Measurements from ENCODE around the gene DFFA.
"Not testable (repeated sequence)": the region's sequence is repeated elsewhere in the genome, so short reads cannot be mapped to it uniquely, and the experiment has no call there.

Gene DFFA

DNA sequence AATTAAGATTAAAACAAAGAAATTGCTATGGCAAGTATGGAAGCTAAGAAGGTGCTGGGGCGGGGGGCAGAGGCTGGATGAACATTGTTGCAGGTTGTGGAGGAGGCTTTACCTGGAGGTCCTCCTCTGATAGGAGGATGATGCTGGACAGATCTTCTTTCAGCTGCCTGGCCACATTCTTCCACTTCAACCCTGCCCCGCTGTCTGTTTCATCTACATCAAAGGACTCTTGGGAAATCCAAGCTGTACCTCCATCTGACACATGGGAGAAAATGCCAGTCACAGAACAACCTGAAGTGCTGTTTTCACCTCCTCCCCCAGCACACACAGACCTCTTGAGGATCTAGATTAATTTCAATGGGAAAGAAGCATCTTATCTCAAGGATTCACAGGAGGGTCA lies 5.3 kb downstream of the DFFA start:
- DNase-seq (ENCODE audit: low read depth in 2 of 2), result no peak

- no peak for DNase-seq (ENCODE audit: low read depth in 2 of 2)
Observed at GRCh38 chr1:10459184-10459583, 13.1 kb downstream of the DFFA start.

DNA sequence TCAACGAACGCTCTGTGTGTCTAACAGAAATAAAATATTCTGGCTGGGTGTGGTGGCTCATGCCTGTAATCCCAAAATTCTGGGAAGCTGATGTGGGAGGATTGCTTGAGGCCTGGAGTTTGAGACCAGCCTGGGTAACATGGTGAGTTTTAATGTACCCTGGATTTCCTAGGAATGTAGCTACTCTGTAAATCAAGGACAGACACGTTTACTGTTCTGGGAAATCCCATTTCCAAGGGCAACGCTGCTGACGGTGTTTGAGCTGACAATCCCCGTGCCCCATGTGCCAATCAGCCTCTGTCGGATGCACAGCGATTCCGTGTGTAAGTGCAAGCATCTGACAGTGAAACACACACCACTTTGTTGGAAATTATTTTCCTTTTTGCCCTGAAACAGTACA lies 14.5 kb downstream of the DFFA start:
- no peak for DNase-seq (ENCODE audit: low read depth in 2 of 2)

GRCh38 chr1:10457462-10457861 lies 14.9 kb downstream of the DFFA start:
- not testable (repeated sequence) for DNase-seq (ENCODE audit: low read depth in 2 of 2)

DNA sequence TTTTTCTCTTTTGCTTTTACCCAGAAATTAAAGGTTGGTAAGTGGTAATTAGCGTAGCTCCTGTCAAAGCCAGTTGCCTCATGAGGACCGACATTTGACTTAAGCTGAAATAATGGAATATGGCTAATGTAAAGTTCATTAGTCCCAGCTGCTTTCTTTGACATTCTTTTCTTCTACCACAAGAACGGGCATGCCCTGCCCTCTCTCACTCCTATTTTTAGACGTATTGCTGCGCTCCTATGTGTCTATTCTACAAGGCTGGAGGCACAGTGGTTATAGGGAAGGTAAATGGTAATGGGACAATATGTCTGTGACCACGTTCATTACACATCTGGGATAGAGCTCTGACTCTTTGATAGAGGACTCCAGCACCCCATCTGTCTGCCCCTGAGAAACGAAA lies 15.7 kb downstream of the DFFA start:
- no peak for DNase-seq (ENCODE audit: low read depth in 2 of 2)

DNA sequence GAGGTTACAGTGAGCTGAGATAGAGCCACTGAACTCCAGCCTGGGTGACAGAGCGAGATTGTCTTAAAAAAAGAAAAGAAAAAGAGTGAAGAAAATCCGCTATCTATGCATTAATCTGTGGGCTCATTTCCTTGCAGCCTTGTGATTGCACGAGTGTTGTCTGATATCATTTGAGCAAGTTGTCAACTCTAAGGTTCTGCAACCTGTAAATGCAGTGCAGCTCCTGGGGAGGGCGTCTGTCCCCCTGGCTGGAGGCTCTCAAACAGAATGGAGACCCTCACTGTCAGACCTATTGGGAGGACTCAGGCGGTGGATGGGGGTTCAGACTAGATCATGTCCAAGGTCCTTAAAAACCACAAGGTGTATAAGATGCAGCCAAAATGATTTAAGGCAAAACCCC lies 16.3 kb downstream of the DFFA start:
- no peak for DNase-seq (ENCODE audit: low read depth in 2 of 2)

- no peak for DNase-seq (ENCODE audit: low read depth in 2 of 2)
Observed at GRCh38 chr1:10451287-10451686, 21.0 kb downstream of the DFFA start.

DNA sequence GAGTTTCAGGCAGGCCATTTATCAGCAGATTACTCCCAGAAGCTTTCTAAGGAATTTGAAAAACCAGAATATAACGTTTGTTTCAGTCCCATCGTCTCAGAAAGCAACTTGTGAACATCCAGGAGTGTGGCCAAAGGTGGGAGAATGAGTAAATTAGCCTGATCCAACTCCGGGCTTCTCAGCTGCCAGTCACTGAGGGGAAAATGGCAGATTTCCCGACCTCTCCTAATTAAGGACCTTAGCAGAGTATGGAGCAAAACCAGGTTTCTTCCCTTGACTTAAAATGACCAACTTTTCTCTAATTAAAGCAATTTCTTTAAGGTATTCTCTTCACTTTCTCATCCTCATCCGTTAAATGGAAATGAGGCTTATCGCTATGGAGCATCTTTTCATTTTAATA lies 21.5 kb downstream of the DFFA start:
- DNase-seq (ENCODE audit: low read depth in 2 of 2), result no peak

DNA sequence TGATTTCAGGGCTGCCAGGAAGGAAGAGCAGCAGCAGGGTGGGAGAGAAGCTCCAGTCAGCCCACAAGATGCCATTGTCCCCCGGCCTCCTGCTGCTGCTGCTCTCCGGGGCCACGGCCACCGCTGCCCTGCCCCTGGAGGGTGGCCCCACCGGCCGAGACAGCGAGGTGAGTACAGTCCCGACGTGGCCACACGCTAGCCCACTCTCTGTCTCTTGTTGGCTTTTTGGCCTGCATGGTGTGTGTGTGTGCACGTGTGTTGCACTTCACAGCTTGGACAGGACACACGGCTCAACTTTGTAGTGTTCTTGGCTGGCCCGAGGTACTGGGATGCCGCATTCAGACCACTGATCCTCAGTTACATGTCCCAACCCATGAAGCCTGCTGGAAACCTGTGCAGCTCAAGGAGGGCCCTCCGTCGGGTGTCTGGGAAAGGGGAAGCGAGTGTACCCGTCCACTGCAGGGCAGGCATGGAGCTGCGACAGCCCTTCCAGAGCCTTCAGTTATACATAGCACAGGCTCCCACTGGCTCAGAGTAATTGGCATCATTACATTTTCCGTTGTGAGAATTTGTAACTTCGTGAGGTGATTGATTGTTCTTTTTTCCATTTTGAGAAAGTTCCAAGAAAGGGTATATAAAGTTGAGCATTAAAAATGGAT lies 22.0 kb downstream of the DFFA start:
- DNase-seq (ENCODE audit: low read depth in 2 of 2), result no peak

GRCh38 chr1:10449751-10450150 lies 22.6 kb downstream of the DFFA start, which contains the start of gene CORT:
Gene CORT (plus strand): TSS chr1:10450031. CDS start chr1:10450224, 193 bp downstream.
- DNase-seq (ENCODE audit: low read depth in 2 of 2), result no peak

DNA sequence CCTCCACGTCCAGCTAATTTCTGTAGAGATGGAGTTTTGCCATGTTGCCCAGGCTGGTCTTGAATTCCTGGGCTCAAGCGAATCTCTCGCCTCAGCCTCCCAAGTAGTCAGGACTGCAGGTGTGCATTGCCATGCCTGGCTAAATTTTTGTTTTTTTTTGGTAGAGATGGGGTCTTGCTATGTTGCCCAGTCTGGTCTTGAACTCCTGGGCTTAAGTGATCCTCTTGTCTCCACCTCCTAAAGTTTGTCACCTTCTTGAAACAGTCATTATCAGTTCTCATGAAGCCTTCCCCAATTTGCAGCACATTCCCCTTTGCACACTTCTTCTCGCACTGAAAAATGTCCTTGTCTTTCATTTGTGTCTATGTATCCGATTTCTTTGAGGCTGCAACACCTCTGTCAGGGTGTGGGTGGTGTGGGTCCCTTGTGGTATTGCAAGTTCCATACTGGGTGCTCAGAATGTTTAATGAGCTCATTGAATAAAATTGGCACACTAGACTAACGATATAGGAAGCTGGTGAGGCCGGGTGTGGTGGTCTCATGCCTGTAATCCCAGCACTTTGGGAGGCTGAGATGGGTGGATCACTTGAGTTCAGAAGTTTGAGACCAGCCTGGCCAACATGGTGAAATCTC lies 25.4 kb downstream of the DFFA start:
- no peak for DNase-seq (ENCODE audit: low read depth in 2 of 2)

GRCh38 chr1:10444795-10445397 lies 27.4 kb downstream of the DFFA start:
- DNase-seq (ENCODE audit: low read depth in 2 of 2), result no peak

DNA sequence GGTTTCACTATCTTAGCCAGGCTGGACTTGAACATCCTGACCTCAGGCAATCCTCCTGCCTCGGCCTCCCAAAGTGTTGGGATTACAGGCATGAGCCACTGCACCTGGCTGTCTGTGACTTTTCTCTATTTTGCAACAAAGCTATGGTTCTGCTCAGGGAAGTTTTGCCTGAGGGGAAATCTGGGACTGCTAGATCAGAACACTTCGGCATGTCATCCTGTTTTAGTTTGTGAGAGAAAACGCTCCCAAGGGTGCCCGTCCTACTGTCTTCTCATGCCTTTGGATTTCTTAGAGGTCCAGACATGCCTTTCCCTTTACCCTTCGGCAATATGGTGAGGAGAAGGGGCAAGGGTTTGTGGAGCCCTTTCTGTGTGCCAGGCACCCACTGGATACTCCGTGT lies 28.1 kb downstream of the DFFA start:
- DNase-seq (ENCODE audit: low read depth in 2 of 2), result no peak

GRCh38 chr1:10440794-10441193 lies 31.5 kb downstream of the DFFA start:
- no peak for DNase-seq (ENCODE audit: low read depth in 2 of 2)

DNA sequence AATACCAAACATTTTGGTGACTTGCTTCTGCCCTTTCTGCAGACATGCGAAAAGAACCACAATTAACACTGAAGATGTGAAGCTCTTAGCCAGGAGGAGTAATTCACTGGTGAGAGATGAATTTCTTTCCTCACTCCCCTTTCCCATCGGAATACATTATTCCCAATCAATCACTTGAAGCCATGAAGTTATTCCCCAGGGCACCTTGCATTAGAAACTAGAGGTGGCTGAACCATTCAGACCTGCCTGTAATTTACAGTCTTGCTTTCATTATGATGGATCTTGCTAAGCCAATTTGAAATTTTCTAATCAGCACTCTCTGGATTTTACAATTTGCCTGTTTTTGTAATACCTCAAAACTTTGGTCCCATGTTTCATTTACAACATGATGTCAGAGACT lies 32.0 kb downstream of the DFFA start:
- DNase-seq (ENCODE audit: low read depth in 2 of 2), result no peak

DNA sequence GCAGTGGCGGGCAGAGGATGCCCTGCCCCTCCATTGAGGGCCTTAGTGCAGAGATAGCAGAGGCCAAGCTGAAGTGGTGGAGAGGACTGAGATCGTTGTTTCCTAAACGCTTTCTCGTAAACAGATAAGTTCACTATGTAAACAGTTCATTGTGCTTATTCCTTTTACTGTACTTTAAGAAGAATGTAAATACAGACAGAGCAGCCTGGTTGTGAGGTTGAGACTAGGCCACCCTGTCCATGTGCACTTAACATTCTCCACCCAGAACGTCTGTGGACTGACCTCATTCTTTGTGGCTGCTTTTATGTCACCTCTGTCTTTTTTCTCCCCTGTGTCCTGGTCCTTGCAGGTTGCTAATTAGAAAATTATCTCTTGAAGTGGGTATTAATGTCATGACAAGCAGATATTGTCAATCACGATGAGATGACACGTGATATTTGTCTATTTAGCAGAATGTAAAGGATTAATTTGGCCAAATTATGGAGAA lies 33.6 kb downstream of the DFFA start:
- DNase-seq (ENCODE audit: low read depth in 2 of 2), result no peak

DNA sequence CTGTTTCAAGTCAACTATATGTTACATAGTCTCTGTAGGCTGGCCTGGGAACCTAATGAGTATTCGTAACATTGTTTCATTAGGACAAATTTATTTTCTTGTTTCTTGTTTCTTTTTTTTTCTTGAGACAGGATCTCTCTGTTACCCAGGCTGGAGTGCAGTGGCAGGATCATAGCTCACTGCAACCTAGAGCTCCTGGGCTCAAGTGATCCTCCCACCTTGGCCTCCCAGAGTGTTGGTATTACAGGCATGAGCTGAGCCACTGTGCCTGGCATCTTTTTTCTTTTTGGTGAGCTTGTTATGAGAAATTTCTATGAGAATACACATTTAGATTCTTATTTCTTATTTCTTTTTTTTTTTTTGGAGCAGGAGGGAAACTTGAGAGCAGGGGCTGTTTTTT lies 35.3 kb downstream of the DFFA start:
- no peak for DNase-seq (ENCODE audit: low read depth in 2 of 2)

DNA sequence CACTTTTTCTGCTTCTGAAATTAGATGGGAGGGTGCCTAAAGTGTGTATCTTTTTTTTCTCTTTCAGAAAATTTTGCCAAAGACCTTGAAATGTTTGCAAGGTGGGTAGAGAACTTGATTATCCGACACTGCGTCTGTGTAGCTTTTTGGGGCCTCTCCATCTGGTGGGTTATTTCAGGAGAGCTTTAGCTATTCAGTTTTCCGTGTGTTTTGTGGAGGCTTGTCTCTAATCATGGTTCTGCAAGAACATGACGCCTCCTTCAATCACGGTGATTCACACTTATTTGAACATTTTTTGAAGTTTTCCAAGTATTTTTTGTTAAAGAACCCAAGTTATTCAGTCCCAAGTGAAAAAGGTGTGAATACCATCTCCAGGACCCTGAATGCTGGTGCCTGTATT lies 37.7 kb downstream of the DFFA start:
- DNase-seq (ENCODE audit: low read depth in 2 of 2), result no peak

- no peak for DNase-seq (ENCODE audit: low read depth in 2 of 2)
Observed at GRCh38 chr1:10433790-10434189, 38.5 kb downstream of the DFFA start.

- no peak for DNase-seq (ENCODE audit: low read depth in 2 of 2)
Observed at GRCh38 chr1:10432910-10433700, 39.2 kb downstream of the DFFA start.

GRCh38 chr1:10431070-10431730 lies 41.1 kb downstream of the DFFA start:
- DNase-seq (ENCODE audit: low read depth in 2 of 2), result no peak

Data from stimulated activated CD8-positive, alpha-beta memory T cell treated with anti-CD3 and anti-CD28 coated beads, Interleukin-15, amount 100 ng/mL, for 48 hours (primary cell).